ENCODE results near the gene KCNQ5. TPM values are rescaled to one million over a fixed set of nuclear protein-coding genes. Genes with fewer than 3 reads are reported as not detected.
"Not testable (repeated sequence)": the region's sequence is repeated elsewhere in the genome, so short reads cannot be mapped to it uniquely, and the experiment has no call there.

KCNQ5 gene
- total RNA-seq, 1 experiment from 2014 or later: 2.1 TPM

GRCh38 chr6:72950114-72950860, 328.4 kb downstream of the KCNQ5 start:
- peak; percentile 71 for DNase-seq (ENCODE audit: low spot score)

- peak; percentile 43 for DNase-seq (ENCODE audit: low spot score)
Measured at GRCh38 chr6:72952808-72953630, 331.2 kb downstream of the KCNQ5 start.

GRCh38 chr6:72953971-72954381, 332.1 kb downstream of the KCNQ5 start:
- DNase-seq (ENCODE audit: low spot score): no peak

- no peak for DNase-seq (ENCODE audit: low spot score)
Measured at GRCh38 chr6:72954716-72955115, 332.9 kb downstream of the KCNQ5 start.

- DNase-seq (ENCODE audit: low spot score): no peak
Measured at GRCh38 chr6:72955666-72956065, 333.8 kb downstream of the KCNQ5 start.

GRCh38 chr6:72956272-72956671, 334.4 kb downstream of the KCNQ5 start:
- DNase-seq (ENCODE audit: low spot score): no peak

GRCh38 chr6:72959821-72960220, 338.0 kb downstream of the KCNQ5 start:
- DNase-seq (ENCODE audit: low spot score): no peak

- DNase-seq (ENCODE audit: low spot score): no peak
Measured at GRCh38 chr6:72963946-72964345, 342.1 kb downstream of the KCNQ5 start.

- no peak for DNase-seq (ENCODE audit: low spot score)
Measured at GRCh38 chr6:72966628-72967280, 344.9 kb downstream of the KCNQ5 start.

GRCh38 chr6:72967329-72967728, 345.5 kb downstream of the KCNQ5 start:
- DNase-seq (ENCODE audit: low spot score): no peak

GRCh38 chr6:72968704-72969103, 346.8 kb downstream of the KCNQ5 start:
- DNase-seq (ENCODE audit: low spot score): no peak

- no peak for DNase-seq (ENCODE audit: low spot score)
Measured at GRCh38 chr6:72969666-72970065, 347.8 kb downstream of the KCNQ5 start.

- no peak for DNase-seq (ENCODE audit: low spot score)
Measured at GRCh38 chr6:72972579-72972978, 350.7 kb downstream of the KCNQ5 start.

- no peak for DNase-seq (ENCODE audit: low spot score)
Measured at GRCh38 chr6:72974276-72974675, 352.4 kb downstream of the KCNQ5 start.

- no peak for DNase-seq (ENCODE audit: low spot score)
Measured at GRCh38 chr6:72975352-72975752, 353.5 kb downstream of the KCNQ5 start.

GRCh38 chr6:72976484-72976883, 354.6 kb downstream of the KCNQ5 start:
- no peak for DNase-seq (ENCODE audit: low spot score)

GRCh38 chr6:72977114-72977513, 355.2 kb downstream of the KCNQ5 start:
- DNase-seq (ENCODE audit: low spot score): no peak

GRCh38 chr6:72978808-72979207, 356.9 kb downstream of the KCNQ5 start:
- DNase-seq (ENCODE audit: low spot score): not testable (repeated sequence)

- peak; percentile 35 for DNase-seq (ENCODE audit: low spot score)
Measured at GRCh38 chr6:72984189-72984831, 362.4 kb downstream of the KCNQ5 start.

- no peak for DNase-seq (ENCODE audit: low spot score)
Measured at GRCh38 chr6:72984981-72985665, 363.3 kb downstream of the KCNQ5 start.

GRCh38 chr6:72987301-72987700, 365.4 kb downstream of the KCNQ5 start:
- no peak for DNase-seq (ENCODE audit: low spot score)
